ENCODE measurements around the gene TLE6.
"Not testable (repeated sequence)": the region's sequence is repeated elsewhere in the genome, so short reads cannot be mapped to it uniquely, and the experiment has no call there.

Gene TLE6

GRCh38 chr19:2974342-2975041 is 2.9 kb upstream of the TLE6 start:
- FAIRE-seq: no peak

GRCh38 chr19:2976609-2977000 is 759 bp upstream of the TLE6 start:
- FAIRE-seq: no peak

- no peak for FAIRE-seq
These were observed 378 bp downstream of the TLE6 start for GRCh38 chr19:2977746-2978138.

DNA sequence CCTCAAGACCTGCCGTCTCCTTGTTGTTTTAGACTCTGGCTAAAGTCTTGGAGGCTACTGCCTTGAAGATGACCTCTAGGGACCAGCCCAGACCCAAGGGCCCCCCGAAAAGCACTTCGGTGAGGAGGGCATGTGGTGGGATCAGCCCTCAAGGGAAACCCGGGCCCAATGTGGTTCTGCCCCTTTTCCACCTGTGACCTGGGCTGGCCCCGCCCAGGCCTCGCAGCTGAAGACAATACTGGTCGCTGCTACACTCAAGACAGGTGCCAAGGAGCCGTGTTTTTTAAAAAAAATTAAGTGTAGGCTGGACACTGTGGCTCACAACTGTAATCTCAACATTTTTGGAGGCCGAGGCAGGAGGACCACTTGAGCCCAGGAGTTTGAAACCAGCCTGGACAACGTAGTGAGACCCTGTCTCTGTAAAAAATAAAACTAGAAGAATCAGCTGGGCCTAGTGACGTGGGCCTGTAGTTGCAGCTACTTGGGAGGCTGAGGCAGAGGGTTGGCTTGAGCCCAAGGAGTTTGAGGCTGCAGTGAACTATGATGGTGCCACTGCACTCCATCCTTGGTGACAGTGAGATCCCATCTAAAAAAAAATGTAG is 903 bp downstream of the TLE6 start:
- no peak for FAIRE-seq

DNA sequence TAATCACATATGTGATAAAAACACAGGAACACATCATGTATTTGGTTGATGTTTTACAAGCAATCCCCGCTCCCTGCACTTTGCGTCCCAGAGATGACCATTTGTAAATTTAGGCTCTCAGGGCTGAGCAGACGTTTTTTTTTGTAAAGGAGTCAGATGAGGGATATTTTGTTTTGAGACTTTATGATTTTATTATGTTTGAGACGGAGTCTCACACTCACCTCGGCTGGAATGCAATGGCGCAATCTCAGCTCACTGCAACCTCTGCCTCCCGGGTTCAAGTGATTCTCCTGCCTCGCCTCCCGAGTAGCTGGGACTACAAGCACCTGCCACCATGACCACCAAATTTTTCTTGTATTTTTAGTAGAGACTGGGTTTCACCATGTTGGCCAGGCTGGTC is 1.4 kb downstream of the TLE6 start:
- no peak for FAIRE-seq

- no peak for FAIRE-seq
These were observed 4.5 kb downstream of the TLE6 start for GRCh38 chr19:2981898-2982297.

GRCh38 chr19:2982561-2982960 is 5.2 kb downstream of the TLE6 start:
- FAIRE-seq: no peak

DNA sequence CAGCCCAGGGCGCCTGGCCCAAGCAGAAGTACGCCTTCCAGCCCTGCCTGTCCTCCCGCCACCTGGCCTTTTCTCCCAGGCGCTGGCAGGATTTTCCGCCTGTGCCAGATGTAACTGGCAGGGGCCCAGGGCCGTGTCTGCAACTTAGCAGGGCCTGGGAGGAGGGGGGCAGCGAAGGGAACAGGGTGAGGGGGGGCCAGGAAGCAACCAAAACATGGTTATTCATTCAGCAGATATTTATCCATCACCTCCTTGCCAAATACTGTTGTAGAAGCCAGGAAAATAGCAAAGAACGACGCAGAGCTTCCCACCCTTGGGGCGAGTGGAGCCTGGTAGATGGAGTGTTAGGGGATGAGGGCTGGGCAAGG is 5.6 kb downstream of the TLE6 start:
- FAIRE-seq: no peak

DNA sequence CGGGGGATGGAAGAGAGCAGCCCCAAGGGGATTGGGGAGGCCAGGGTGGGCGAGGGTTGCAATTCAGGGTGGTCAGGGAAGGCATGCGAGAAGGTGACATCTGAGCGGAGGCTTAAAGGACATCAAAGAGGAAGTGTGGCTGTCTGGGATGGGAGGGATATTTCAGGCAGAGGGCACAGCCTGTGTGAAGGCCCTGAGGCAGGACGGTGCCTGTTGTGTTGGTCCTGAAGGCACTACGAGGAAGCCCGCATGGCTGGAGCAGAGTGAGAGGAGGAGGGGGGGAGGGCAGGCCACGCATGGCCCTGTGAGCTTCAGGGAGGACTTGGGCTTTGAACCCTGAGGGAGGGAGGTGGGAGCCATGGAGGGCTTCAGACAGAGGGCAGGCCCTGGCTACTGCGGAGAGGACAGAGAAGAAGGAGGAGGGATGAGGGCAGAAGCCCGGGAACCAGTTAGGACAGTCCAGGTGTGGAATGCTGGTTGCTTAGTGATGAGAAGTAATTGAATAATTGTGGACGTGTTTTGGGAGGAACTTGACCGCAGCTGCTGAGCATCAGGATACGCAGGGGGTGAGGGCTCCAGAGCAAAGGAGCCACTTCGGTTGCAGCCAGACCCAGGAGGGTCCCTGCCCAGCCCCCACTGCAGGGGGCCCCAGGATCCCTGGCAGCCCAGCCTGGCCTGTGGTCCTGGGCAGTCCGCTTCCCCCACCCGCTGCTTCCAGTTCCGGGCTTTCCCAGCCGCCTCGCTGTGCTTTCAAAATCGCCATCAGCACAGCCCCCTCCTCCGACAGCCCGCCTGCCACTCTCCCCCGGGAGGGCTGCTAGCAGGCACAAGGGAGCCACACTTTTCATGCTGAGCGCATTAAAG is 6.2 kb downstream of the TLE6 start:
- no peak for FAIRE-seq

GRCh38 chr19:2984215-2984528 is 6.8 kb downstream of the TLE6 start:
- no peak for FAIRE-seq

DNA sequence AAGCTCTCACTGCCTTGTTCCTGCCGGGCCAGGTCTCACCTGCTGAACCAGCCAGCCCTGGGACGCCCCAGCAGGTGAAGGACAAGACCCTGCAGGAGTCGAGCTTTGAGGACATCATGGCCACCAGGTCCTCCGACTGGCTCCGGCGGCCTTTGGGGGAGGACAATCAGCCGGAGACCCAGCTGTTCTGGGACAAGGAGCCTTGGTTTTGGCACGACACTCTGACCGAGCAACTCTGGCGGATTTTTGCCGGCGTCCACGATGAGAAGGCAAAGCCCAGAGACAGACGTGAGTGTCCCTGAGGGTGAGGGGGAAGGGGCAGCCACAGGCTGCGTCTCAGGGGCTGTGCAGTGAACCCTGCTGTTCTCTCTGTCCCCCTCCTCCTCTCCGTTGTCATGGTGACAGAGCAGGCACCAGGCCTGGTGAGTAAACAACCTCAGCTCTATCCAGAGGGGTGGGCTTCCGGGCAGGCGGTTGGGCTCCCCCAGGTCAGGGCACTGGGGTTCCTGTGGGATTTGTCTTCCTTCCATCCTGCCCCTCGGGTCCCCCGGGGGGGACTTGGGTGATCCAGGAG is 9.7 kb downstream of the TLE6 start:
- no peak for FAIRE-seq

GRCh38 chr19:2987797-2988196 is 10.4 kb downstream of the TLE6 start:
- FAIRE-seq: no peak

- no peak for FAIRE-seq
These were observed 11.2 kb downstream of the TLE6 start for GRCh38 chr19:2988568-2988967.

DNA sequence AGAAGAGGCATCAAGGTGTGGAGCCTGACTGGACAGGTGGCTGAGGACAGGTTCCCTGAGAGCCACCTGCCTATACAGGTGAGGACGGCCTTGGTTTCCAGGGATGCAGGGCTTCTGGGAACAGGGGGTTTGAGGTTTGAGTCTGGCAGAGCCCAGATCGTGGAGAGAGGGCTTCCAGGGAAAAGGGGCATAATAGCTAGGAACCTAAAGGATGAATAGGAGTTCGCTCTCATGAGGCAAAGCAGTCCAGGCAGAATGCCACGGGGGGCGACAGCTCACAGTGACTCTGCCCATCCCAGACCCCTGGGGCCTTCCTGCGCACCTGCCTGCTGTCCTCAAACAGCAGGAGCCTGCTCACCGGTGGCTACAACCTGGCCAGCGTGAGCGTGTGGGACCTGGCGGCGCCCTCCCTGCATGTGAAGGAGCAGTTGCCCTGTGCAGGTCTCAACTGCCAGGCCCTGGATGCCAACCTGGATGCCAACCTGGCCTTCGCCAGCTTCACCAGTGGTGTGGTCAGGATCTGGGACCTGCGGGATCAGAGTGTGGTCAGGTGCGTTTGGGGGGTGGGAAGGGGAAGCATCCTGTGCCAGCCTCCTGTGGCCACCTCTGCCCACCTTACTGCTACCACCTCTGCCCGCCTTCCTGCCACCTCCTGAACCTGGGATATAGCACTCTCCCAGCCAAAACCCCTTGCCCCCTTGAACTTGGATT is 12.0 kb downstream of the TLE6 start:
- FAIRE-seq: no peak

GRCh38 chr19:2992333-2992732 is 15.0 kb downstream of the TLE6 start:
- not testable (repeated sequence) for FAIRE-seq

DNA sequence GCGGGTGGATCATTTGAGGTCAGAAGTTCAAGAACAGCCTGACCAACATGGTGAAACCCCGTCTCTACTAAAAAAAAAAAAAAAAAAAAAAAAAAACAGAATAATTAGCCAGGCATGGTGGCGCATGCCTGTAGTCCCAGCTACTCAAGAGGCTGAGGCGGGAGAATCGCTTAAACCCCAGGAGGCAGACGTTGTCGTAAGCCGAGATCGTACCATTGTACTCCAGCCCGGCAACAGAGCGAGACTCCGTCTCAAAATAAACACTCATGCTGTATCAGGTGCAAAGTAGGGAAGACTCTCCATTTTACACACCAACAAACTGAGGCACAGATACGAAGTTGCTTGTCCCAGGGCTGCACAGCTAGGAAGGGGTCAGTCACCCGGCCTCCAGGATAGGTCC is 15.6 kb downstream of the TLE6 start:
- FAIRE-seq: no peak

DNA sequence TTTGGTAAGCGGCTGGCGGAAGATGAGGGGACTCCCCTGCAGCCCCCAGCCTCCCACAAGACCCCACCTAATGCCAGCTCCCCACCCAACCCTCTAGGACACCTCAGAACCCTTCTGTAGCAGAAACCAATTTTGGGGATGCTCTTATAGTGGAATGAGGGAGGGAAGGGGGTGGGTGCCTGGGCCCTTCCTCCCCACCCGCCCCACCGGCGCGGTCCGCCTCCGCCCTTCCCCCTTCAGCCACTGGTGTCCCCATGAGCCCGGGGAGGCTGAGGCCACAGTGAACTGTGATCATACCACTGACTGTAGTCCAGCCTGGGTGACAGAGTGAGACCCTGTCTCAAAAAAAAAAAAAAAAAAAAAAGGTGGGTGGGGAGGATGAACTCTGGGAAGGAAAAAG is 16.2 kb downstream of the TLE6 start:
- no peak for FAIRE-seq

- FAIRE-seq: no peak
These were observed 17.3 kb downstream of the TLE6 start for GRCh38 chr19:2994588-2995131.

DNA sequence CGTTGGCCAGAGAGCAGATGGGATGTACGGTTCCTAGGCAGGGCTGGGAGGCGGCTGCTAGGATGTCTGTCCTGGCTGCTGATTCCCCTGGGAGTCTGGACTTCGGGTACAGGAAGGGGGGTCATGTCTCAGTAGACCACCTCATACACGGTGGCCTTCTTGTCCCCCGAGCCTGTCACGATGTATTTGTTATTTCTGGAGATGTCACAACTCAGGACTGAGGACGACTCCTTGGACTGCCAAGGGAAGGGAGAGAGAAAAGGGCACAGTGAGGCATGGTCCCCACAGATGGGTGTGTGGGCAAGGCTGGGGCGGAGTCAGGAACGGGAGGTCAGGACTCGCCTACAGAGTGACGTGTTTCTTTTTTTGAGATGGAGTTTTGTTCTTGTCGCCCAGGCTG is 20.4 kb downstream of the TLE6 start:
- FAIRE-seq: no peak

DNA sequence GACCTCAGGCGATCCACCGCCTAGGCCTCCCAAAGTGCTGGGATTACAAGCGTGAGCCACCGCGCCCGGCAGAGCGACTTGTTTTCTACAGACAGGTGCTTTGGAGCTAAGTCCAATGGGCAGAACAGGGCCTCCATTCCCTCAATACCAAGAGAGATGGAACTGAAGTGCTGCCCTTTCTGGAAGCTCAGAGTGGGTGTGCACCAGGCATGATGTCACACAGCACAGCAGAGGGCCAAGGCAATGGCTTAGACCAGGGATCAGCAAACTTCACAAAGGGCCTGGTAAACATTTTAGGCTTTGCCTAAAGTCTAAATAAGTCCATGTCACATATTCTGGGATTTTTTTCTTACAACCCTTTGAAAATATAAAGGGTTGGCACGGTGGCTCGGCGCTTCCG is 21.3 kb downstream of the TLE6 start:
- FAIRE-seq: no peak

GRCh38 chr19:3001235-3001800 is 24.0 kb downstream of the TLE6 start:
- no peak for FAIRE-seq

GRCh38 chr19:3003046-3003445 is 25.7 kb downstream of the TLE6 start:
- FAIRE-seq: no peak

- FAIRE-seq: no peak
These were observed 27.2 kb downstream of the TLE6 start for GRCh38 chr19:3004522-3004921.
